ENCODE results near the gene METRN. TPM values are rescaled to one million over a fixed set of nuclear protein-coding genes. Genes with fewer than 3 reads are reported as not detected.
A peak's percentile ranks its signal among the peaks of the same experiment; 100 is the strongest.
"Not testable (repeated sequence)": the region's sequence is repeated elsewhere in the genome, so short reads cannot be mapped to it uniquely, and the experiment has no call there.

Gene METRN
- polyA plus RNA-seq, 1 experiment = 33.7 TPM

GRCh38 chr16:711548-712320 lies 3.2 kb upstream of the METRN start:
- no peak for DNase-seq (ENCODE audit: low read depth)
- no peaks in the 10 kb centered on the region for H3K36me3 ChIP-seq (ENCODE audit: control insufficient read depth, insufficient read depth, low read length)
- H3K27me3 ChIP-seq (ENCODE audit: control insufficient read depth, insufficient read depth, low read length) = peaks cover 14% of the 10 kb centered on the region
- TF ChIP-seq CTCF (IDR thresholded peaks at IDR 0.05; ENCODE audit: insufficient read depth, low read depth, low read length) = peak; percentile 93
- no peak overlapping the region for H3K4me3 ChIP-seq (ENCODE audit: low read depth, low read length)
- ChIA-PET CTCF (interaction anchor here (0.6 to 5.5 kb wide), 35 partner anchors 8 to 494 kb away, joined by 3 to 120 read pairs (median 4); partner anchors contain the start of genes ANTKMT, CCDC78, CHTF18 and HAGHL), POLR2A (no interaction called here)

GRCh38 chr16:712740-713250 lies 2.1 kb upstream of the METRN start:
- CTCF ChIA-PET = interaction anchor here (0.7 to 5.5 kb wide), 30 partner anchors 8 to 493 kb away, joined by 3 to 120 read pairs (median 4); partner anchors contain the start of genes ANTKMT, CCDC78, CHTF18 and HAGHL
- not testable (repeated sequence) for H3K36me3 ChIP-seq (ENCODE audit: control insufficient read depth, insufficient read depth, low read length); H3K27me3 ChIP-seq (ENCODE audit: control insufficient read depth, insufficient read depth, low read length); H3K4me3 ChIP-seq (ENCODE audit: low read depth, low read length)
- peak; percentile 91 for DNase-seq (ENCODE audit: low read depth)
- peak; percentile 57 for TF ChIP-seq CTCF (IDR thresholded peaks at IDR 0.05; ENCODE audit: insufficient read depth, low read depth, low read length)
- POLR2A ChIA-PET = interaction anchor here (0.7 kb wide), 1 partner anchor 48 kb away, joined by 18 read pairs; the partner anchor contains the start of gene MSLN

- H3K27me3 ChIP-seq (ENCODE audit: control insufficient read depth, insufficient read depth, low read length) = no peaks in the 10 kb centered on the region; the same call in 1 of the 2 replicates
- TF ChIP-seq CTCF (IDR thresholded peaks at IDR 0.05; ENCODE audit: insufficient read depth, low read depth, low read length) = no peak
- DNase-seq (ENCODE audit: low read depth) = no peak
- ChIA-PET POLR2A (no interaction called here), CTCF (interaction anchor here (0.6 to 5.5 kb wide), 4 partner anchors 12 to 72 kb away, joined by 3 to 120 read pairs (median 3); partner anchors contain the start of genes CHTF18 and RPUSD1)
- H3K4me3 ChIP-seq (ENCODE audit: low read depth, low read length) = no peak overlapping the region
- H3K36me3 ChIP-seq (ENCODE audit: control insufficient read depth, insufficient read depth, low read length) = no peaks in the 10 kb centered on the region; the same call in 1 of the 2 replicates
These were observed 839 bp upstream of the METRN start for GRCh38 chr16:714079-714478.

- POLR2A ChIA-PET = interaction anchor here (0.6 kb wide), 1 partner anchor 13 kb away, joined by 3 read pairs; no protein-coding TSS in a partner anchor
- Histone ChIP-seq H3K27me3 (ENCODE audit: control insufficient read depth, insufficient read depth, low read length) (no peaks in the 10 kb centered on the region), H3K4me3 (ENCODE audit: low read depth, low read length) (peak overlapping the region; percentile 64), H3K36me3 (ENCODE audit: control insufficient read depth, insufficient read depth, low read length) (no peaks in the 10 kb centered on the region; the same call in 1 of the 2 replicates)
- DNase-seq (ENCODE audit: low read depth) = no peak
- no peak for TF ChIP-seq CTCF (IDR thresholded peaks at IDR 0.05; ENCODE audit: insufficient read depth, low read depth, low read length)
- CTCF ChIA-PET = interaction anchor here (0.7 to 5.5 kb wide), 8 partner anchors 8 to 340 kb away, joined by 3 to 120 read pairs (median 4); partner anchors contain the start of genes CCDC78, CHTF18, CIAO3 and RPUSD1
These were observed 720 bp downstream of the METRN start for GRCh38 chr16:715477-716199.

Data from BJ (cell line).